HG03575 (cell line): ENCODE results near the gene NR3C2.

Experiments used
- ATAC-seq: cut with Tn5 transposase; IDR thresholded peaks from one replicate; pipeline ENCODE4 v1.9.1; 2021; ENCODE audit not compliant: unreplicated experiment, insufficient number of reproducible peaks, low FRiP score; ENCODE audit errors: extremely low read depth

Gene NR3C2

DNA sequence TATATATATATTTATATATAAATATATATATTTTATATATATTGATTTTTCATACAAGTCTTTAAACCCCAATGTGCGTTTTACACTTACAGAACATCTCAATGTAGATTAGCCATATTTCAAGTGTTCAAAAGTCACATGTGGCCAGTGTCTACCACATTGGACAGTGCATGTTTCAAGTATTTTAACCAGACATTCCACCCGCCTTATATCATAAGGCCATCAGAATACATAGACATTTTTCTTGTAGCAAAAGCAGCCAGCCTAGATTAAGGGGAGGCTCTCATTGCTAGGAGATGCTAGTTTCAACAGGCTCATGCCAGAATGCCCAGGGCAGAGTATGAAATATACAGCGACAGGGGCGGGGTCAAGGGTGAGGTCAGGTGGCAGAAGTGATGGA is 202.0 kb downstream of the NR3C2 start:
- no peak for ATAC-seq

DNA sequence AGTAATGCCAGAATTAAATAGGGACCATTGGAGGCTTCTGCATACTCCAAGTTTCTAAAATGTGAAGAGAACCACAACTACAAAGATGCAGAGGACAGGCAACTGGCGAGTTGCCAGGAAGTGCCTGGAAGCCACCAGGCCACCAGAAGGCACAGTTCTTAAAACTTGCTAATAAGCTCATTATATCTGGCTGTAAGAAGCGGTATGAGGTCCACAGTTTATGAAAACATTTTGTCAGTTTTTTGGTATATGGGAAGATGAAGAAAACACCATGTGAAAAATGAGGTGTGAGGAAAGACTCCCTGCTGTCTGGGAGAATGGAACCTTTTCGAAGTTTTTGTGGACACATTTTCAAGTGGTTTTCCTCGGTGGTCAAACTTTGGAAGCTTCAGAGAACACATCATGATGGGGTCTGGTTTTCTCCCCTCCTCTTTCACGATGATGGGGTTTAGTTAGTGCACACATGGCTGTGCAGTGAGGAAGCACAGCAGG is 202.7 kb downstream of the NR3C2 start:
- ATAC-seq, result no peak

DNA sequence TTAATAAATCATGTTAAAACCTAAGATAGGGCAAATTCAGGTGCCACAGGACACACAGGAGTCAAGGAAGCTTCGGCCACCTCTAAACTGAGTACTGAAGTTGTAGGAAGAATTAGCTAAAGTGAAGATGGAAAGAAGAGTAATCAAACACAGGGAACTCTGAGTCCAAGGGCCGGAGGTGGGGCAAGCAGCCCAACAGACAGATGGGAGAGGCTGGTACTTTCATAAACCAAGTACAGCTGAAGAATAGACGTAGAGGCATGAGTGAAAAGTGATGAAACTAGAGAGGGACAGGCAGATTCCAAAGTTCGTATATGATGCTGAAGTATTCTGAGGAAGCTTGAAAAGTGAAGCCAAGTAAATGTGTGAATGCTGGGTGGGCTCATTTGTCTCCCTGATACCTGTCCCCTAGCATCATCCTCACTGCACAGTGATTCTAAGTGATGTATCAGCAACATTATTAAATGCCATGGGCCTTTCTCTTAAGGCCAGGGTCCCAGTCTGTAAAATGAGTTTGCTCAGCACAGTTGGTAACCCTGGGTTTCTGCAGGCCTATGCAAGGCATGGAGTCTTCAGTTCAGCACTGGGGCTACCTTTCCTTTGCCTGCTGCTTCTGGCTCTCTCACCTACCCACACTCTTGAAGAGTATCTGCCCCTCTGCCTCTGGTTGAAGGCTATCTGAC is 203.3 kb downstream of the NR3C2 start:
- ATAC-seq, result no peak

DNA sequence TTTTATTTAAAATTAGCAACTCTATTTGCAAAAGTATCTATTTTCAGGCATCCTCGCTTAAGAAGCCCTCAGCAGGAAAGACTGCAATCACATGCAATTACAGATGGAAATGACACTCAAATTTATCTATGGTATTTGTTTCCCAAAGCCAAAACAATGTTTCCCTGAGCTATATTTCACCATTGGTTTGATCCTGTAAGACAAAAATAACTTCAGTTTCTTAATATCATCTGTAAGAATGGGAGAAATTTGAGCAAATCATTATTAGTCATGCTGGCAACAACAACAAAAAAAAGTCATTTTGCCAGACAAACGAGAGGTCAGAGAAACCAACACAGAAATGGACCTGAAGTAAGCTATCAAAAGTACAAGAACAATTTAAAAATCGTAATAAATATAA is 204.1 kb downstream of the NR3C2 start:
- ATAC-seq, result no peak

DNA sequence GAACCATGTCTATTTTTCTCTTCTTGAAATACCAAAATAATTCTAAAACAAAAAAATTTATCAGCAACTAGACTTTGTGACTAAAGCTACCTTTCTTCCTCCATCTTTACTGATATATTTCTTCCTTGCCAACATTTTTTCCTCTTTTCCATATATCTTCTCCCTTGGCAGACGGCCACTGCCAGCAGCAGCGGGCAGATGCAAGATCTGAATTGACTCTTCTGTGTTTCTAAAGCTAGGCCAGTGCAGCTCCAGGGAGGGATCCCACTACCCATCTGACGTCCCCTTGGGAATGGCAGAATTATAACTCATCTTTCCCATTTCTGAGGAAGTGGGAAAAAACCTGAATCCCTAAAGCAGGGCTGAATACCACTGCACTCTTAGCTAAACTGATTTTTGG is 206.4 kb downstream of the NR3C2 start:
- no peak for ATAC-seq

DNA sequence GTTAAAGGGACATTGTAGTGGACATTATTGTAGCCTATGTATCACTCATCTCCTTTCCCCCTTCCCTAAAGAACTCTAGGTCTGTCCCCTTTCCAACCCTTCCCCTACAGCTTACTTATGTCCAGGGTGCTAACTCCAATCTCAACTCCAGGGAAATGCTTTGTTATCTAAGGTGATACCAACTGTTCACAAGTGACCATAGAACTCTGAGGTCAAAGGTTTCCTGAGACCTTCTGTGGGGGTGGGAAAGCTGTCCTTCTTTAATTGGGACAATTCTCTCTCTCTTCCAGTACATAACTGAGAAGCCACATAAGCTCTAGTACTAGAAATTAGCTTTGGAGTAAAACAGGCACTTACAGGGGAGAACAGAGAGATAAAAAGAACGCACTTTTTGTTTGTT is 212.4 kb downstream of the NR3C2 start:
- no peak for ATAC-seq

DNA sequence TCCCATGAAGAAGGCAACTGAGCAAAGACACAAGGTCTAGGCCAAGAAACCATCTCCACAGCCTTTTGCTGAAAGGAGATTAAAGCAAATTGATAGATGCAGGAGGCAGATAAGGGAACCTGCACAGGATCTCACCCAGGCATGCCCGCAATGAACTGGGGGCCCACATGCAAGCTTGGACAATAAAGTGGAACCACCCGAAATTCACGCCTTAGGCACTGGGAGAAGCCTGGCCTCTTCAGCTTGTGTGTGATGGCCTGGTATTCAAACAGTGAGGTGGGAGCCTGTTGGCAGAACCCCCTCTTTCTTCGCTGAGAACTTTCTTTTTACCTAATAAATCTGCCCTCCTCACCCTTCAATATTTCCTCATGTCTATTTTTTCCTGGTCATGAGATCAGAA is 213.2 kb downstream of the NR3C2 start:
- ATAC-seq, result no peak

DNA sequence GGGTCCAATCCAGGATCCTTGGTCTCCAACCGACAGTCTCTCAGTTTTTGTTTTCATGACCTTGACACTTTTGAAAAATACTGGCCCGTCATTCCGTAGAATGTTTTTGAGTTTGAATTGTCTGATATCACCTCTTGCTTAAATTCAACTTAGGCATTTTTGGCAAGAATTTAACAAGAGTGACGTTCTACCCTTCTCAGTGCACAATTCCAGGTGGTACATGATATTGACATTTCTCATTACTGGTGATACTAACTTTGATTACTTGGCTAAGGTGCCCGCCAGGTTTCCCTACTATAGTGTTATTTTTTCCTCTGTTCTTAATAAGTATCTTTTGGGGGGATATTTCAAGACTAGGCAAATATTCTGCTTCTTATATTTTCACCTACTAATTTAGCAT is 215.1 kb downstream of the NR3C2 start:
- no peak for ATAC-seq

DNA sequence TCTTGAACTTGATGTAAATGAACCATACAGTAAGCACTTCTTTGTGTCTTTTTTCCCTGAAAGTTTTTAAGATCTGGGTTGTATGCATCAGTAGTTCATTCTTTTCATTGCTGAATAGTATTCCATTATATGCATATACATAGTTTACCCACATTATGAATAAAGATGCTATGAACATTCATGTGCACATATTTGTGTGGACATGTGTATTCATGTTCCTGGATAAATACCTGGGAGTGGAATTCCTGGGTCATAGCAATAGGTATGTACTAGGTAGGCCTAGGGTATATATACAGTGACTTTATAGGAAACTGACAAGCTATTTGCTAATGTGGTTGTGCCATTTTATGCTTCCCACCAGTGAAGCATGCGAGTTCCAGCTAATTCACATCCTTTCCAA is 215.9 kb downstream of the NR3C2 start:
- no peak for ATAC-seq

DNA sequence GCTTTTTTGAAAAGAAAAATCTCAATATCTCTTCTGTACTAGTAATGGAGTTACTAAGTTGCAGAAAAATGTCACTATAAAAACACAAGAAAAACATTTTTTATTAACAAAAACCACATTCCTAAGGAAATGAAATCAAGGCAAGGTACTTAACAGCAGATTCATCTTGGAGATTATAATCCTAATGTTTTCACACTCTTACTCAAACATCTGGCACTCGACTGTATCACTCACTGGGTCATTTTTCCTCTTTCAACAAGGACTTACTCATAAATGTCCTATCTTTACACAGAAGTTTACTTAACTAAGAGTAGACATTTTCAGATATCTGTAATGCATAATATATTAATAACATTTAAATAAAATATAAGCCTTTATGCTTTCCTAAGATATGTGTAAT is 216.6 kb downstream of the NR3C2 start:
- ATAC-seq, result no peak

DNA sequence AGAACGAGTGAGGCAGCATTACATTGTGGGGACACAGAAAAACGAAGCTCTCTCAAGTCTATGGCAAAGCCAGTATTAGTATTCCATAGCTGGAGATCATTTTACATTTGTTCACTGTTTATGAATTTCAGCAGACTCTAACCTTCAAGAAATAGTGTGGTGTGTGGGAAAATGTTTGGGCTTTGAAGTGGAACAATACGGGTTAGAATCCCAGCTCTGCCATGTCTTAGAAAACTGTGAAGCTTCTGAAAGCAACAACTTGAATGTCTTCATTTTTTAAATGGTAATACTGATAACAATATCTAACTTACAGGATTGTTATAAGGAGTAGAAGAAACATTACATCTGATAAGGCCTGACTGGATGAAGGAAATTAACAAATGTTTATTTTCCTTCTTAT is 217.7 kb downstream of the NR3C2 start:
- no peak for ATAC-seq

DNA sequence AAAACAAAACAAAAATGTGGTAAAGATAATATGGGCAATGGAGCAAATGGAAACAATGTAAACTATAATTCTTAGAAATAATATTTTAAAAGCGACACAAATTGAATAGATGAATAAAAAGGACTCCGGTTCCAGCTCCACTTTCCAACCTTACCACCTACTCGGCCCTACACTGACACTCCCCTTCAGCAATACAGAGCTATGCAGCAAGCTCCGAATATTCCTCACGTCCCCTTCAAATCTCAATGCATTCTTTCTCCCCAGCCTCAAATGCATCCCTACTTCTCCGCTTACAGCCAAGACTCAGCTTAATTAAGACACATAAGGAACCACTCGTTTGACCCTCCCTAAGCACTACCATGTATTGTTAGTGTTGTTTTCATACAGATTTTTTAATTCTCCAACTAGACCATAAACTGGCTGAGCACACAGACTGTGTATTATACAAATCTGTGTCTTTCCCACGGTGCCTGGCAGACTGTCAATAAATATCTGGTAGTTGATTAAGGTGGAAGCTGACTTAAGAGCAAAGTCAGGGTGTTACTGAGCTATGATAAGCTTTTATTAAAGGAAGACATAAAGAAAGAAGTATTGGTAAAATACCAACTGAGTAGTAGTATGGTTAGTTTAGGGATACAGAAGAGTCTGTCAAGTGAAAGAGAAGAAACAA is 219.1 kb downstream of the NR3C2 start:
- no peak for ATAC-seq

DNA sequence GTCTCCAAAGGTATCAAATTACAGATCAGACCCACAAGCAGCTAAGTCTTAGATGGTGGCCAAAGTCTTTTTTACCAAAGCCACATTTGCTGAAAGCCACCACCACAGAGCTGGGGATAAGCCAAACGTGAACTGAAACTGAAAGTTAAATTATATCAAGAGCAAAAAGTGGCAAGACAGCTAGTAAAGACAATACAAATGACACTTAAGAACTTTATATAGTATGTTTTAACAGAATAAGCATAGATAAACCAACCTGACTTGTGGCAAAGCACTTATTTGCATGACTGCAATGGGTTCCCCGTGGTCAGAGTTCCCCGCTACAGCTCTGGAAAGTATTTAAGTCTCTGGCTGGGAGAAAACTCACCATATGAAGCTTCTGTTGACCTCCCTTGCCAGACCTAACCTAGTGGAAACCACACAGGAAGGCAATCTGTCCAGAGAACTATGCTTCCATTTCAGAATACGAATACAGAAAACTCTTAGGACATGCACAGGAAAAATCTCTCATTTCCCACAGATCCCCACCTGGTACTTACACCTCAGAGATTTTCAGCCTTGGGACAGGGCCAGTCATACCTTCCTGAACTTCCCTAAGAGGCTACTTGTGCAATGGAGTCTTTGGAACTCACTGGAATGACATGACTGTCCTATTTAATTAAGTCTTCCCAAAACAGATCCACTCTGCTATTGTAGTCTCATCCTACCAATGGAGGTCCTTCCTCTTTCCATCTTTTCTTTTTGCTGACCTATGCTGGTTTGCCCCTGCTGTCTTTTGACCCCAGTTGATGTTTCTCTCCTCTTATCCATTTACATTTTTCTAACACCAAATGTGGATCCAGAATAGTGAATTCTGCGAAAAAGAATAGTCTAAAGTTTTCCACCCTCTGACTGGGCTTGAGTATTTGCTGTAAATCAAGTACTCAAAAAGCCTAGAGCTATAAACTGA is 225.1 kb downstream of the NR3C2 start:
- peak; percentile 89 for ATAC-seq

DNA sequence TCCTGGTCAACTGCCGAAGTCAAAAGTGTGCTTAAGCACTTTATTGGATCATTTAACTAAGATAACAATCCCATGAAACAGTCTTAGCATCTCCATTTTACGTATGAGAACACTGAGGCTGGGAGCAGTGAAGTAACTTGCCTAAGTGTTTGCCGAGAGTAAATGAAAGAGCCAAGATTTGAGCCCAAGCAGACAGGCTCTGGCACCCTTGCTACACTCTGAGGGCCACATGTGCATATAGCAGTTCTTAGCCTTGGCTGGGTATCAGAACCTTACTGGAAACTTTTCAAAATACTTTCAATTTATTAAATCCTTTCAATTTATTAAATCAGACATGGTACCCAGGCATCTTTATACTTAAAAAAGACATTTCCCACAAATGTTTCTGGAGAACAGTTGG is 225.9 kb downstream of the NR3C2 start:
- ATAC-seq, result no peak

DNA sequence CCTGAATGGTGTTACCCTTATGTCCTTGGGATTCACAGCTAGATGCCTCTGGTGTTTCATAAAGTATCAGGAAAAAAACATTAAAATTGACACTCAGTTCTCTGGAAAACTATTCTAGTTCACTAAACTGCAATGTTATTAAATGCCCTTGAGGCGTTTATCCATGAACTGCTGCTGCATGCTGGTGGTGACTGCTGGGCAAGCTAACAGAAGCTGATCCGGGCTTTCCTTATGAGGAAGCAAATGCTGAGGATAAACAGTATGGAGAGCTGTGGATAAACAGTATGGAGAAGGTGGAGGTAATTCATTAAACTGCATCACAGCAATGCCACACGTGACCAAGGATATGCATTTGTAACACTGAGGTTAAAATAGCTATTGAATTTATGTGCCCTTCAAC is 227.0 kb downstream of the NR3C2 start:
- no peak for ATAC-seq

DNA sequence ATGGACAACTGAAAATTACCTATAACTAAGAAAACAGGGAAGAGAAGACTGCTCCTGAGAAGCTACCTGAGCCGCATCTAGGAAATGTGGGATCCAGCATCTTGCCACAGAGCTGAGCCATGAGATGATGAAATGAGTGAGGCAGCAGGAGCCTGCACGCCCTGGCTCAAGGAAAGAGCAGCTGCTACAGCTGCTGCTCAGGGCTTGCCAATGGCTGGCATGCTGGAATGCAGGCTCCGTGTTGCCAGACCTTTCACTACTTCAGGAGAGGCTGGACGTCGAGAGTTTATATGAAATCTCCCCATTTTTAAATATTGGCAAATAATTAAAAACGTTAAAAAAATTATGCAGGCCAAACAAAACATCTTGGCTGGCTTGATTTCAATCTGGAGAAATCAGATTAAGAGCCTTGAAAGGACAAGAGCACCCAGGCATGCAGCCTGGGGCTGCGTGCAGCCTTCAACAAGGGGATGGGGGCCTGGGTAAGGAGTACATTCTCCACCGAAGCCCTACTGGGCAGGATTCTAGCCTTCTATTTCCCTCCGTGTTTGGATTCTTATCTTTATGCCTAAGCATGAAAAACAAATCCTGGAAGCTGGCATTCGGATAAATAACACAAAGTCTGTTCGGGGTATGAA is 227.6 kb downstream of the NR3C2 start:
- ATAC-seq, result no peak

DNA sequence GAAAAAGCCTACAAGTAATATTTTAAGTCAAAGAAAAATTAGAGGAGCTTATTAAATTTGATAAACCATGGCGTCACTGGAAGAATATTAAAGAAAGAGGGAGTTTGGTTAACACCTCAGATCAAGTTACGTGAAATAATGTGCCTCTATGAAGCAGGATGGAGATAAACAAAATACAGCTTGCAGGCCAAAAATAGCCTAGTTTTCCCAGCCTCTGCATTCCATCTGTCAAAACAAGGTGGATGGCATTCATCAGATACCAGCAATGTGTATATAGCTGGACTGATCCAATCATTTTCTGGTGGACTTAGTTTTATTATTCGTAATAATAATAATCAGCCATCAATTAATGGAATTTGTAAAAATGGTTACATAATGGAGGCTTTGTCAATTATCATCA is 230.7 kb downstream of the NR3C2 start:
- ATAC-seq, result no peak

DNA sequence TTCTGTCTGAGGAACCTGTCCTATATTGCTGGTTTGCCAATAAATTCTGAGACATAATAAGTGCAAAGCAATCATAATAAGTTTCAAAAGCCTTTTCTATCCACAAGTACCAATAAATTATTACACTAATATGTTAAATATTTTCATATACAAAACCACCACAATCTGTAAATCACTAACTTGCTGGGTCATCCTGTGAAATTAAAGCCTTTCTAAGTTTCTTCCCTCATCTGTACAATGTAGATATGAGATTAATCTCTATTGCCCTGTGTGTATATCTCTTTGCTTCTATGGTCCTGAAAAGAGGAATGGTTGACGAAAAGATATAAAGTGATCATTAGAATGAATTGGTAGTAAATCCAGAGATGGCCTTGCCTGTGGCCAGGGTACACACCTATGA is 231.6 kb downstream of the NR3C2 start:
- ATAC-seq, result no peak

DNA sequence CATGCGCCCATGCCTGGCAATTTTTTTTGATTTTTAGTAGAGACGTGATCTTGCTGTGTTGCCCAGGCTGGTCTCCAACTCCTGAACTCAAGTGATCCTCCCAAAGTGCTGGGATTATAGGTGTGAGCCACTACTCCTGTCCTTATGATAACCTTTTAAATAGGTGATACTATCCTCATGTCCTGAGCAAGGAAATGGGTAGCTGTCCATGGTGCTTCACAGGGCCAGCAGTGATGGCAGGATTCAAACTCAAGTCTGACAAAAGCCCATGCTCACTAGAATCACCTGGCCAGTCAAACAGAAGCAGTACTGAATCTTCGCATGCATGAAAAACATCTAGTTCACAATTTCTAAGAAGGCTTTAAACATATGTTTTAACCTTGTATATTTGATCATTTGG is 235.1 kb downstream of the NR3C2 start:
- ATAC-seq, result no peak
